HCEC 1CT (cell line): Measurements from ENCODE around the gene NBEA.

Experiments
- DNase-seq: peaks from one replicate; pipeline ENCODE4 v3.0.0-alpha.2; 2017

NBEA gene

GRCh38 chr13:35479706-35480105, 537.6 kb downstream of the NBEA start:
- DNase-seq = no peak

GRCh38 chr13:35480346-35480745, 538.3 kb downstream of the NBEA start:
- no peak for DNase-seq

GRCh38 chr13:35481777-35482176, 539.7 kb downstream of the NBEA start:
- no peak for DNase-seq

GRCh38 chr13:35482527-35482926, 540.5 kb downstream of the NBEA start:
- DNase-seq = no peak

GRCh38 chr13:35483761-35484160, 541.7 kb downstream of the NBEA start:
- no peak for DNase-seq

DNA sequence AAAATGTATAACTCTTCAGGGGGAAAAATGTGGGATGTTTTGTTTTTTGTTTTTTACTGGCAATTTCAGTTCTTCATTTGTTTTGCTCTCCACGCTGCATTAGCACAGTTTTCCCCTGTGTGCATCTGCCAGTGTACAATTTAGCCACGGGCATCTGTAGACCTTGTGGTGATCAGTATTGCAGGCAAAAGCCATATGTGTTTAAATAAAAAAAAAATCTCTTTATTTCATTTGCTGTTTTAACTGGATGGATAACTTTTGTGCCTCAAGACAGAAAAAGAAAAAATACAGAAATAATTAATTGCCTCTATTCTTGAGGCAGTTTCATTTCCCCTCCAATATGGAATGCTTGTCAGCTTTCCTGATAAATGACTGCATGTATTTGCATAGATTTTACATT, 542.3 kb downstream of the NBEA start:
- DNase-seq = no peak

DNA sequence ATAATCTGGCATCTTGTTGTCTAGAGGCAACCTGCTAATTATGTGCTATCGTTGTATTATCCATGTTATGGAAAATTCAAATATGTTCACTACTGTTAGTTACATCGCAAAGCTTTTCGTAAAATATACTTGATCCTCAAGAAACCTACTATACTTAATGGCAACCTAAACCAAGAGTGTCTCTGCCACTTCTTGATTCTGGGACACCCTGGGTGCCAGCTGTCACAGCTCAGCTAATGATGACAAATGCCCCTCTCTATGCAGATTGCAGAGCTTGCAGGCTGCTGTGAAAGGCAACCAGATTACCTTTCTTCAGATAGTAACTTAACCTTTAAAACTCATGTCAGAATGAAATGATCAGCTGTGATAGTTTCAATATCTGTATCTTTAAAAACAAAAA, 543.4 kb downstream of the NBEA start:
- DNase-seq = no peak

DNA sequence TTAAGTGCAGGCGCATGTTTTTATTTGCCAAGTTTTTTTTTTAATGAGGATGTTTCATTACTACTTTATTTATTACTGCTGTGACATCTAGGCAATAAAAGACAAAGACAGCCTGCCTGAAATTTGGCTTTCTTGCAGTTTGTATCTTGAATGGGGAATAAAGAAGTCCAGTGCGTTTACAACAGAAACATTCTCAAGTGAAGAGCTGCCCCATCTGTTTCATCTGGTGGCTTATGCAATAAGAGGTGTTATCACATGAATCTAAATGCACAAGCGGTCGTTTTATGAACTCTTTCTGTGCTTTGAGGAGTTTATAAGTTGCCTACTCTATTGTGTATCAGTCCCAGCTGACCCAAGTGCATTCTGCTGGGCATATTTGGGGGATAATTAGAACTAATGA, 547.0 kb downstream of the NBEA start:
- no peak for DNase-seq

DNA sequence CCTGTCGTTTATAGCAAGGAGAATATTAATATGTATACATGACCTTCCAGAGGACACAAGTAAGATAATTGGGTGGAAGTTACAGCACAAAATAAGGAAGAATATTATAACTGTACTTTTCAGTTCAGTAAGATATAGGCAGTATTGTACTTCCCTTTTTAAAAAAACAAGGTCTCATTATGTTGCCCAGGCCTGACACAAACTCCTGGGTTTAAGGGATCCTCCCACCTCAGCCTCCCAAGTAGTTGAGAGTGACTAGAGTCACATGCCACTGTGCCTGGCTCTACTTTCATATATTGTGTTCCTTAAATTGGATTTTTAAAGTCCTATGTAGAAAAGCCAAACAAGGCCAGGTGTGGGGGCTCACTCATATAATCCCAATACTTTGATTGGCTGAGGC, 553.9 kb downstream of the NBEA start:
- DNase-seq = no peak

GRCh38 chr13:35496761-35497386, 554.8 kb downstream of the NBEA start:
- DNase-seq = no peak

DNA sequence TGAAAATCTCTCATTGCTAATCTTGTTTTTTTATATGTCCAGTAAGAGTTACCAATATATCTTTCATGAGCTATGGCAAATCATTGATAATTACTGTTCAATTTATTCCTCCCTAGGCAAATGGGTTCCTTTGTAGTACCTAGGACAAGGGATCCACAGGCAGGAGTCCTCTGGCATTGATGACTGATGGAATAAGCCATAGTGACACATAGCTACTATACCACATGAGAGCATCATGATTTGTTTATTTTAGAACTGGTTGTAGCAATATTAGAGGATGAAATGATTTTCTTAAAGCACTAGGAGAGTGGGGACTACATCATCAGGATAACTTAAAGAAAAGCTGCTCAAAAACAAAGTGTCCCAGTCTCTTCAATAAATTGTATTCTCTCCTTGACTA, 556.2 kb downstream of the NBEA start:
- no peak for DNase-seq

- no peak for DNase-seq
Measured at GRCh38 chr13:35499196-35499662, 557.2 kb downstream of the NBEA start.

- no peak for DNase-seq
Measured at GRCh38 chr13:35499676-35500075, 557.6 kb downstream of the NBEA start.

DNA sequence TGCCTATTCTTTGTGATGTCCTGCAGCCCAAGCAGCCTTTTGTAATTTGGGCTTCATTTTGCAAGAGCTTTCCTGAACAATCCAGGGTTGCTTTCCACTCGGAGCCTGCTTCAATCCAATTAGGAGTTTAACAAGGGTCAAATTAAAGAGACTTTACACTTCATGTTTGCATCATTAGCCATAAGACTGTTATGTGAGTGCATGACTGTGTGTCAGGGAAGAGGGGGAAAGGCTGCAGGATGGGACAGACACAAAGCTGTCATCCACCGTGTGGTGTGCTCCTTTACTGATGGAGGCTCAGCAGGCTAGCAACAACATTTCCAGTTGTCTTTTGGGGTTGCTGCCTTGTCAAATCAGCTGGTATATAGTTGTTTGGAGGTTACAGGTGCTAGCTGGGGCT, 558.1 kb downstream of the NBEA start:
- DNase-seq = no peak

DNA sequence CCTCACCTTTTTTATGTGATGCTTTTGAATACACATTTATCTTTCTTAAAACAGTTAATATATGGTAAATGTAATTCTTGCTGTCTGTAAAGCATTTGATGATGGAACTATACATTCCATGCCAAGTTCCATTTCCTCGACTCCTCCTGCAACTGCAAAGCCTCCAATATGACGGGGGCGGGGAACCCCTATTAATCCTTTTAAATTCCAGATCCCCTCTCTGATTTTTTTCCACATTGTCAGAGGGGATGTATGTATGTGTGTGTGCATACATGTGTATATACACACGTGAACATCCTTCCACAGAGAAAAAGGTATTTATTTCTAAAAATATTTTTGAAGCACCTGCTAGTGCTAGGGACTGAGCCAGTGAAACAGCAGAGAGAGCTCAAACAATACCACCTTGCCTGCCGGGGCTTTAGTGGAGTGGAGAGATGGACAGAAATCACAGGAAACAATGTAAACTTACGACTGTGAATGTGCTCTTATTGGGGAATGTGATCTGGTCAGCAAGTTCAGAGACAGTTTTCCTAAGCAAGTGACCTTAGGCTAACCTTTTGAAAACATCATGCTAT, 559.7 kb downstream of the NBEA start:
- DNase-seq = no peak

DNA sequence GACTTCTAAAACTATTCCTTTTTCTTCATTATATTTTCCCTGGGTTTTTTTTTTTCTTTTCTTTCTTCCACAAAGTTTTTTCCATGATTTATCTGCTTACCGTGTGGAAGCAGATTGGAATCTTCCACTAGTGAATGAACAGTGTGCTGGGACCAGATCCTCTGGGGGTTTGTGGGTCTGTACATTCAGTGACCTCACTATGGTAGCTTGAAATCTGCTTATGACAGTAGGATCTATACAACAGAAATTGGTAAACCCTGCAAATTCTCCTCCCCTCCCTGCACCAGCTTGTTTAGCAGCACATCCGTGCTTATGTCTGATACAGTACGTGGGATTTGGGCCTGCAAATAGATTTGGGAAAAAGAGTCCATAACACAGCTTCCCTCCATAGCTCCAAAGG, 560.4 kb downstream of the NBEA start:
- DNase-seq = no peak

DNA sequence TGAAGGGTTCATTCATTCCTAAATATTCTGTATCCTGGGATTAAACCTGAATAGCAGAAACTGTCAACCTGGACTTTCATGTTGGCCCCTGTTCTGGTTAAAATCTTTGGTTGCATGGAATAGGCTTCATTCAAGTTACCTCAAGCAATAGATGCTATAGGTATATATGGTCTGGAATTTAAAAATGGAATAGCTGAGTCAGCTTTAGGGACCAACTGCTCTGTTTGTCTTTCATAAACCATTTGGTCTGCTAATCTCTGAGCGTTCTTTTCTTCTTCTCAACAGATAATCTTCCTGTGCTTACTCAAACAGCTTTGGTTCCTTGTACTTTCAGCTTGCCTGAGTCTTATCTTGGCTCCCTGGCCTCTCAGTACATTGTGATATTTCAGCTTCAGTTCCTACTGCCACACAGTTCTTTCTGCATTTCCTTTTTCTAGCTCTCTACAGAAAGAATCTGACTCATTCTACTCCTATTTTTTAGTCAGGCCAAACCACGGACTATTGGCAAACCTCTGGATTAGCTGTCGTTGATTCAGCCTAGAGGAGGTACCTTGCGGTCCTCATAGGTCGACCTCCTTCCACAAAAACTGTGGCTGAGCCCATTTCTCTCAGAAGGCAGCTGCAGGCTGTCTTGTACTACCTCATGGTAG, 570.3 kb downstream of the NBEA start:
- DNase-seq = no peak

DNA sequence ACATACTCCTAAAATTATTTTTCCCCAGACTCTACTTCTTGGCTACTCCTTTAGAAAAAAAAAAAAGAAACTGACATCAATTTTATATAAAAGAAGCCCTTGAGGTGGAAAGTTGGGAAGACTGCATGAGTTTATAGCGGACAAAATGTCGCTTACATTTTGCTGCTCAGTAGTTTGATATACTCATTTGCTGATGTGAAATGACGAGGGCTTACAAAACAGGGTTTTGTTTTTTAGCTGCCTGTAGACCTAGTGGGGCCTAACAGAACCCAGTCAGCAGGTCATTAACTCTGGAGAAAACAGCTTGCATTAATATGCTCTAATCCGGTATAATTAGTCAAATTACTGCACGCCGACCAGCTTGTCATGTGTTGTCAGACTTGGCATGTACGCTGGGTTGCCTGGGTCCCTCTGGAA, 572.0 kb downstream of the NBEA start:
- no peak for DNase-seq

DNA sequence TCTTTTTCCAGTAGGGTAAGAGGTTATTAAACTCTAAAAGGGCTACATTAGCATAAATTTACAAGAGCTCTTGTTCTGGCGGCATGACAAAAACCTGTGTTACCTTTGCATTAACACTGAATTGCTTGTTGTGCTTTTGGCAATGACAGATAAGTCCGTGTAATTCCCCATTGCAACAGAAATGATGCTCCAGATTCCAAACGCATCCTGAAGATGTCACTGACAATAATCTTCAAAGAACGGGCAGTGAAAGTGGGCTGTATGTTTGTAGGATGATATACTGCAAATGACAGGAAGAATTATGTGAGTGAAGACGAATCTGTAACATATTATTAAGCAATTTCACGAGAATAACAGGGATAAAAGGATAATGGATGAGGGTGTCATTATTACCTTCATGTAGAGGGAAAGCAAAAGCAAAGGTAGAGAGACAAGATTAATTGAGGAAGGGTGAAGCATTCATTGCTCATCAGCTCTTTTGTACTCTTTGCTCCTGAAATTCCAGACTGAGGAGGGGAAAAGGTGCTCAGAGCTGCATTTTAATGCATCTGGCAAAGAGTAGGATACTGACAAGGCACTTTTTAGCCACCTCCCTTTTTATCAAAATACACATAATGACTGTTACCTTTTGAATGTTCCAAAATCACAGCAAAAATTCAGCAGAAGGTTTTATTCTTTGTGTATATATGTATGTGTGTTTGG, 572.9 kb downstream of the NBEA start:
- DNase-seq = no peak

DNA sequence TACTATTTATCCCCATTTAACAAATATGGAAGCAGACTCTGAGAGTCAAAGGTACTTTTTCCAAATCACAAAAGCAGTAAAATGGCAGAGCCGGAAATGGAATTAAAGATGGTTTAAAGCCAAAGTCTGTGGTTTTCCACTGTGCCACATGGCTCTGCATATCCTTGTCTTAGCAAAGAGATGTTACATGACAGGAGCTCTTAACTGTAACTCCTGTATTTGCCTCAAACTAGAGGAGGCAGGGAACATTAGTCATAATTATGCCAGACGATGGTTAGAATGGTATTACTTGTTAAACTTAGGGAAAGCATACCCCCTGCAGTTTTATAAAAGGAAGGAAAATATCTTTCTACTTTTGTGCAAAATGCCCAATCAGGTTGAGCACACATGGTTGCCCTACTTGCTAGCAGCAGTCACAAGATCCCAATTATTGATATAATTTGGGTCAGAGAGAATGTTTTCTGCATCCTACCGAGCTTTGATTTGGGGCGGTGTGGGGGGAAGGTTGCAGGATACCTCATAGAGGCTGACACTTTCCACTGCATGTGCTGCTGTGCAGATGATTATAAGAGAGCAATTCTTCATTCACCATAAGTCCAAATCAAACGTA, 576.4 kb downstream of the NBEA start:
- DNase-seq = no peak

- no peak for DNase-seq
Measured at GRCh38 chr13:35524171-35524570, 582.1 kb downstream of the NBEA start.

DNA sequence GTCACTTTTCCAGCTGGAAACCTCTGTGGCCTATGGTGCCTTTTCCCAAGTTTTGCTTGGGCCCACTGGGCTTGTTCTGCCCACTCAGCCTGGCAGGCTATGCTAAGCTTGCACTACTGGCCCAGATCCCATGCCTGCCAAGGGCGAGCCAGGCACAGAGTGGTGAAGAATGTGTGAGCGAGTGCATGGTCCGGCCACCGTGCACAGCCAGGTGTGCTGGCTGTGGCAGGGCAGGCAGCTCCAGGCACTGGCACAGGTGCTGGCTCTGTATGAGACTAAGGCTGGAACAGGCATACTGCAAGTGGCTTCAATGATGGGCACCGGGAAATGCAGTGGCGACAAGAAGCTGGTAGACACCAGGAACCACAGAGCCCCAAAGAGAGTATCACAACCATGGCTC, 584.5 kb downstream of the NBEA start:
- no peak for DNase-seq

GRCh38 chr13:35527451-35527850, 585.4 kb downstream of the NBEA start:
- no peak for DNase-seq

- no peak for DNase-seq
Measured at GRCh38 chr13:35530147-35530546, 588.1 kb downstream of the NBEA start.
